ENCODE results near the gene PRM3. TPM values are rescaled to one million over a fixed set of nuclear protein-coding genes. Genes with fewer than 3 reads are reported as not detected.

Gene PRM3
- total RNA-seq, 4 donors from 2014 or later: not detected

GRCh38 chr16:11271610-11272009, 1.8 kb downstream of the PRM3 start:
- H3K36me3 ChIP-seq: no peaks in the 10 kb centered on the region
- no peaks in the 10 kb centered on the region for H3K27me3 ChIP-seq
- peaks cover 8% of the 10 kb centered on the region for H3K4me1 ChIP-seq
- no peak overlapping the region for H3K4me3 ChIP-seq
- no peak for DNase-seq (ENCODE audit: low spot score in 2 of 2)
- H3K27ac ChIP-seq: no peak overlapping the region
- WGBS: 100% methylated on average over 10 of the region's 10 CpGs
- H3K9me3 ChIP-seq: no peaks in the 10 kb centered on the region
- TF ChIP-seq POLR2AphosphoS5 (IDR thresholded peaks at IDR 0.05) (no peak), EP300 (IDR thresholded peaks at IDR 0.05) (no peak), POLR2A (IDR thresholded peaks at IDR 0.05) (no peak)
- TF ChIP-seq, protein P1, sequence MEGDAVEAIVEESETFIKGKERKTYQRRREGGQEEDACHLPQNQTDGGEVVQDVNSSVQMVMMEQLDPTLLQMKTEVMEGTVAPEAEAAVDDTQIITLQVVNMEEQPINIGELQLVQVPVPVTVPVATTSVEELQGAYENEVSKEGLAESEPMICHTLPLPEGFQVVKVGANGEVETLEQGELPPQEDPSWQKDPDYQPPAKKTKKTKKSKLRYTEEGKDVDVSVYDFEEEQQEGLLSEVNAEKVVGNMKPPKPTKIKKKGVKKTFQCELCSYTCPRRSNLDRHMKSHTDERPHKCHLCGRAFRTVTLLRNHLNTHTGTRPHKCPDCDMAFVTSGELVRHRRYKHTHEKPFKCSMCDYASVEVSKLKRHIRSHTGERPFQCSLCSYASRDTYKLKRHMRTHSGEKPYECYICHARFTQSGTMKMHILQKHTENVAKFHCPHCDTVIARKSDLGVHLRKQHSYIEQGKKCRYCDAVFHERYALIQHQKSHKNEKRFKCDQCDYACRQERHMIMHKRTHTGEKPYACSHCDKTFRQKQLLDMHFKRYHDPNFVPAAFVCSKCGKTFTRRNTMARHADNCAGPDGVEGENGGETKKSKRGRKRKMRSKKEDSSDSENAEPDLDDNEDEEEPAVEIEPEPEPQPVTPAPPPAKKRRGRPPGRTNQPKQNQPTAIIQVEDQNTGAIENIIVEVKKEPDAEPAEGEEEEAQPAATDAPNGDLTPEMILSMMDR (IDR thresholded peaks at IDR 0.05): no peak

- Histone ChIP-seq H3K27ac (no peak overlapping the region), H3K36me3 (no peaks in the 10 kb centered on the region), H3K4me3 (no peak overlapping the region), H3K9me3 (no peaks in the 10 kb centered on the region), H3K4me1 (peaks cover 8% of the 10 kb centered on the region), H3K27me3 (no peaks in the 10 kb centered on the region)
- no peak for DNase-seq (ENCODE audit: low spot score in 2 of 2)
- TF ChIP-seq, protein P1 (IDR thresholded peaks at IDR 0.05): no peak
- TF ChIP-seq POLR2AphosphoS5 (IDR thresholded peaks at IDR 0.05) (no peak), POLR2A (IDR thresholded peaks at IDR 0.05) (no peak), EP300 (IDR thresholded peaks at IDR 0.05) (no peak)
- WGBS: 94% methylated on average over 2 of the region's 2 CpGs
Observed at GRCh38 chr16:11270602-11271162, 2.7 kb downstream of the PRM3 start.

DNA sequence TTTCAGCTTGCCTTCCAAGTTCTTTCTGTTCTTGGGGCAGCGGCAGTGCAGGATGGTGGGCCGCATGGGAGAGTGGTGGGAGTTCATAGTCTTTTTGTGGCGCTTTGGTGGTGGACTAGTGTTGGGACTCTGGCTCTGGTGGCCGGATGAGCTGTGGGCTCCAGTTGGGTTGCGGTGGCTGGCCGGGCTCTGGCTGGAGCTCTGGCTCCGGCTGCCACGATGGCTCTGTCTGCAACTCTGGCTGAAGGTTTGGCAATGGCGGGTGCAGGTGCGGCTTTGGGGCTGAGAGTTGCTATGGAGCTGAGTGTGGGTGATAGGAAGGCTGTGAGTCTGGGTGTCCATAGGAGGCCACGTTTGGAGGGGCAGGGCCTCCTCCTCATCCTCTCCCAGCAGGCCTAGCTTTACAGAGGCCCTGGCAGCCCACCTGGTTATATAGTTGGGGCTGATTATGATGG, 4.5 kb downstream of the PRM3 start, which contains the start of gene TNP2:
TSS of gene TNP2 (minus strand) at position 405 of the 455 bp plus-strand sequence. CDS start at position 342, 63 bp downstream.
- DNase-seq (ENCODE audit: low spot score in 2 of 2): no peak
- 92% methylated on average over 11 of the region's 11 CpGs for WGBS
- Histone ChIP-seq H3K4me1 (peaks cover 8% of the 10 kb centered on the region), H3K27ac (no peak within 1 kb of the TSS), H3K36me3 (no peaks in the 10 kb centered on the region), H3K27me3 (no peaks in the 10 kb centered on the region), H3K4me3 (no peak within 1 kb of the TSS), H3K9me3 (no peaks in the 10 kb centered on the region)
- TF ChIP-seq POLR2A (IDR thresholded peaks at IDR 0.05) (no peak), EP300 (IDR thresholded peaks at IDR 0.05) (no peak), POLR2AphosphoS5 (IDR thresholded peaks at IDR 0.05) (no peak)
- TF ChIP-seq, protein P1 (IDR thresholded peaks at IDR 0.05): no peak

DNA sequence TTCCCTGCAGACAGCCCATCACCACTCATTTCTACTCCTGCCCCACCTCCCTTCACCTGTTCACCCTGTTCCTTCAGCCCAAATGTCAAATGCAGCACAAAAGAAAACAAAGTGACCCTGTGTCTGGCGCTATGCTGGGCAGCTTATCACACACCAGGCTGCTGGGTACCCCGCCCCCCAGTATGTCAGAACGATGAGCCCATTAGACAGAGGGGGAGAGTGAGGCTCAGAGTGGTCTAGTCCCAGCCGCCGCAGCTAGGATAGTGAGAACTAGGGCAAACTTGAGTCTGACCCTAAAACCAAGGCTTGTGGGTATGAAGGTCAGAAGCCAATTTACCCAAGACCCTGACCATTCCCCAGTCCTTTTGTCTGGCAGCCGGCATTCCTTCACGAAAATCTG, 8.3 kb downstream of the PRM3 start:
- no peak overlapping the region for H3K4me3 ChIP-seq
- no peaks in the 10 kb centered on the region for H3K9me3 ChIP-seq
- H3K4me1 ChIP-seq: no peaks in the 10 kb centered on the region
- 94% methylated on average over 7 of the region's 7 CpGs for WGBS
- no peaks in the 10 kb centered on the region for H3K27me3 ChIP-seq
- TF ChIP-seq POLR2A (IDR thresholded peaks at IDR 0.05) (no peak), EP300 (IDR thresholded peaks at IDR 0.05) (no peak), POLR2AphosphoS5 (IDR thresholded peaks at IDR 0.05) (no peak)
- TF ChIP-seq, protein P1 (IDR thresholded peaks at IDR 0.05): no peak
- H3K36me3 ChIP-seq: no peaks in the 10 kb centered on the region
- H3K27ac ChIP-seq: no peak overlapping the region
- DNase-seq (ENCODE audit: low spot score in 2 of 2): no peak

GRCh38 chr16:11264155-11264832, 9.1 kb downstream of the PRM3 start:
- no peak overlapping the region for H3K27ac ChIP-seq
- H3K36me3 ChIP-seq: no peaks in the 10 kb centered on the region
- no peak for TF ChIP-seq POLR2AphosphoS5 (IDR thresholded peaks at IDR 0.05)
- TF ChIP-seq, protein P1 (IDR thresholded peaks at IDR 0.05): no peak
- TF ChIP-seq POLR2A (IDR thresholded peaks at IDR 0.05): no peak
- TF ChIP-seq EP300 (IDR thresholded peaks at IDR 0.05): no peak
- H3K9me3 ChIP-seq: no peaks in the 10 kb centered on the region
- H3K4me3 ChIP-seq: no peak overlapping the region
- H3K27me3 ChIP-seq: no peaks in the 10 kb centered on the region
- DNase-seq (ENCODE audit: low spot score in 2 of 2): no peak
- H3K4me1 ChIP-seq: peaks cover 4% of the 10 kb centered on the region
- WGBS: 82% methylated on average over 9 of the region's 9 CpGs

Measured in suprapubic skin (tissue), 4 donors.